Heart left ventricle (tissue), 16 donors: ENCODE results near the gene SH2D7. TPM values are rescaled to one million over a fixed set of nuclear protein-coding genes. Genes with fewer than 3 reads are reported as not detected.

Experiments
- ATAC-seq, 4 donors: fragments of 200-7000 bp; cut with Tn5 transposase; one replicate each; pipeline ENCODE4 v1.9.1; 2020 to 2022; ENCODE audit warnings: moderate library complexity in 4 of 4, mild to moderate bottlenecking in 3 of 4, moderate number of reproducible peaks in 1 of 4
- DNase-seq, 5 donors: peaks; one replicate each; pipeline ENCODE4 v3.0.0-alpha.2; 2020
- H3K27ac ChIP-seq, 12 donors: fragments of 200-600 bp; sonication (generic) in 4 of 12; one replicate each; pipeline versions ENCODE4 v1.5.0 to v1.8.0; 2016 to 2022; ENCODE audit warnings: mild to moderate bottlenecking in 2 of 12
- H3K27me3 ChIP-seq, 9 donors: fragments of 200-600 bp; sonication (generic) in 2 of 9; one replicate each; pipeline versions ENCODE4 v1.5.1 to v1.8.0; 2016 to 2022; ENCODE audit warnings: mild to moderate bottlenecking in 3 of 9
- H3K36me3 ChIP-seq, 9 donors: fragments of 200-600 bp; sonication (generic) in 2 of 9; one replicate each; pipeline versions ENCODE4 v1.5.0 to v1.8.0; 2018 to 2022; ENCODE audit warnings: mild to moderate bottlenecking in 2 of 9
- H3K4me1 ChIP-seq, 12 donors: fragments of 200-600 bp; sonication (generic) in 4 of 12; one replicate each; pipeline versions ENCODE4 v1.5.0 to v1.8.0; 2016 to 2022; ENCODE audit warnings: mild to moderate bottlenecking in 3 of 12
- H3K4me3 ChIP-seq, 12 donors: fragments of 200-600 bp; sonication (generic) in 4 of 12; one replicate each; pipeline versions ENCODE4 v1.5.0 to v1.8.0; 2017 to 2022; ENCODE audit warnings: mild to moderate bottlenecking in 9 of 12, moderate library complexity in 4 of 12
- H3K9me3 ChIP-seq, 12 donors: fragments of 200-600 bp; sonication (generic) in 4 of 12; one replicate each; pipeline versions ENCODE4 v1.5.0 to v1.8.0; 2016 to 2022; ENCODE audit warnings: mild to moderate bottlenecking in 1 of 12
- CTCF ChIP-seq, 12 donors: fragments of 200-600 bp; sonication (generic) in 4 of 12; IDR thresholded peaks; one replicate each; pipeline versions ENCODE4 v1.5.0 to v1.8.0; 2018 to 2022; ENCODE audit warnings: antibody characterized with exemption in 12 of 12, mild to moderate bottlenecking in 5 of 12
- POLR2A ChIP-seq, 2 donors: fragments of 450-650 bp; IDR thresholded peaks; one replicate each; pipeline ENCODE4 v1.6.1; 2017; ENCODE audit warnings: antibody characterized with exemption in 2 of 2, mild to moderate bottlenecking in 2 of 2, moderate library complexity in 2 of 2
- WGBS, 4 donors: extraction: QIAGEN DNeasy Blood & Tissue Kit in 2 of 4; methylation state at CpG; one replicate each; pipeline versions ENCODE4 v1.1.5 to v1.1.7; 2013 to 2018; 5-methylcytosine and 5-hydroxymethylcytosine counted together
- intact Hi-C, 10 donors: fragments of 100-400 bp; cut with DNase I; formaldehyde crosslinking; loops; one replicate each; pipeline versions ENCODE4 v1.11.1 to v1.14.2; 2022
- polyA plus RNA-seq, 2 donors: library from polyadenylated mRNA; stranded (reverse); fragments of 200-250 nt; gene quantifications; one replicate each; pipeline ENCODE4 v1.2.3, GENCODE V29; 2013
- total RNA-seq, 9 donors: library from RNA; depleted of rRNA in 2 of 9; stranded (reverse); fragments of >200 nt in 2 of 9; fragmentation: NEBNext Ultra II Directional in 3 of 9; extraction: Animal tissue kit (Norgen Biotek cat#: 25700) in 3 of 9; gene quantifications; one replicate each; pipeline versions ENCODE4 v1.1.0 to v1.2.4, GENCODE V29; 2016 to 2023
- donor health status: ischemic (EF 13 %, LVEDD 7.1; RV severe dilation, severe dysfunction).
- donor health status: healthy with polysubstance abuse.
- donor health status: DM: no; HTN: yes; CAD: no.
- donor health status: DM: no; HTN: no; CAD: no.
- donor health status: ischemic (EF 25% LVEDD 6.9; RV normal size, moderate dysfunction).
- donor health status: ischemic (EF 25% LVEDD 5.7; RV mildly dilated, moderate dysfunction).
- donor health status: healthy.
- donor health status: DM: yes; HTN: yes; CAD: no.
- donor health status: ischemic (EF 35%, LVEDD 5.7; RV mildly dilated, moderate dysfunction).
- donor health status: nonischemic (EF 11% LVEDD 7.7; RV severe dilation, severe dysfunction).
- donor health status: DM: yes; HTN: yes; CAD: no.
- donor health status: PGD.
- donor health status: ischemic (EF 29% LVEDD 5.4; RV normal size, mild dysfunction).
- donor health status: nonischemic (EF 23%, LVEDD 6.1; RV moderate dilation, normal function).

SH2D7 gene
- total and polyA plus RNA-seq, 11 donors, result not detected

DNA sequence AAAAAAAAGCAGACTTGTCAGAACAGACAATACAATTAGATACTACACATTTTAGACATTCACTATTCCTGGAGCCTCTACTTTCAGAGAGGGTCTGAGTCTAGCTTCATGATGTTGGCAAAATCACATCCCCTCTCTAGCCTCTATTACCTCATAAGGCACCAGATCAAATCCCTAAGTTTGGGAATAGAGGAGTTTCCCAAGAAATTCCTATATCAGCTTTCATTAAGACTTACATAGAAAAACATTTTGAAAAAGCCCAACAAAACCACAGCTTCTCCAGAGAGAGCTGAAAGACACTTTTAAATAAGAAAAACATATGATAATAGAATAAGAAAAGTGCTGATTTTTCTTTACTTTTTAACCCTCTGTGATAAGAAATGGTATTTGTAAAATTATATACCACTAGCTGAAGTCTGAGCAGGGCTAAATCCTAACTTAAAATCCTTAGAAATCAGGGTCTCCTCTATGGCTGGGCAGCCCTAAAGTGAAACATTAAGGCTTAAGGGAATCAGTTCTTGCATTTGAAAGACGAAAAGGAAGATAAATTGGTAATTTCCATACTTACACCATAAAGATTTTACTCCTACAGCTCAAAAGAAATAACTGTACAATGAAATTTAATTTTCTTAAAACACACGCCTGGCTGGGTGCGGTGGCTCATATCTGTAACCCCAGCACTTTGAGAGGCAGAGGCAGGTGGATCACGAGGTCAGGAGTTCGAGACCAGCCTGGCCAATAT lies 19.1 kb upstream of the SH2D7 start:
- WGBS, 4 donors, result 91 to 95% (median 93%) methylated on average over 5 of the region's 5 CpGs
- Histone ChIP-seq H3K27me3 (no peaks in the 10 kb centered on the region), H3K4me3 (peak overlapping the region in 2 of 12 donors; percentile 2 to 35), H3K9me3 (no peaks in the 10 kb centered on the region), H3K36me3 (peaks cover 0 to 5% (median 0%) of the 10 kb centered on the region in 9 donors), H3K4me1 (peaks cover 5 to 87% (median 56%) of the 10 kb centered on the region in 12 donors), H3K27ac (peak overlapping the region in 9 of 12 donors; percentile 4 to 91 (median 48))
- no peak for ATAC-seq
- no peak for DNase-seq
- no peak for TF ChIP-seq POLR2A (IDR thresholded peaks at IDR 0.05)
- no peak for TF ChIP-seq CTCF (IDR thresholded peaks at IDR 0.05)
- intact Hi-C loops, result loop anchor here in 2 of 10 donors (5.0 to 10.0 kb wide), 2 partner anchors 36 to 48 kb away; no protein-coding TSS in a partner anchor

- 20 to 35% (median 31%) methylated on average over 7 of the region's 7 CpGs for WGBS, 4 donors
- no peak for TF ChIP-seq CTCF (IDR thresholded peaks at IDR 0.05)
- TF ChIP-seq POLR2A (IDR thresholded peaks at IDR 0.05), result no peak
- Histone ChIP-seq H3K36me3 (peaks cover 0 to 5% (median 0%) of the 10 kb centered on the region in 9 donors), H3K9me3 (no peaks in the 10 kb centered on the region), H3K27ac (peak overlapping the region; percentile 73 to 97 (median 90)), H3K4me3 (peak overlapping the region in 11 of 12 donors; percentile 84 to 100 (median 91)), H3K27me3 (no peaks in the 10 kb centered on the region), H3K4me1 (peaks cover 0 to 62% (median 39%) of the 10 kb centered on the region in 12 donors)
- DNase-seq (peak in 4 of 5 donors; percentile 34 to 46 (median 43)), ATAC-seq (peak; percentile 60 to 76 (median 72))
- intact Hi-C loops, result loop anchor here in 5 of 10 donors (5.0 to 10.0 kb wide), 5 partner anchors 38 to 83 kb away; no protein-coding TSS in a partner anchor
Measured at GRCh38 chr15:78075490-78076230, 16.7 kb upstream of the SH2D7 start.

GRCh38 chr15:78076231-78077052 lies 15.9 kb upstream of the SH2D7 start:
- no peaks in the 10 kb centered on the region for H3K27me3 ChIP-seq
- H3K4me3 ChIP-seq, result peak overlapping the region; percentile 73 to 100 (median 90)
- H3K36me3 ChIP-seq, result peaks cover 0 to 5% (median 0%) of the 10 kb centered on the region in 9 donors
- intact Hi-C loops, result loop anchor here in 5 of 10 donors (5.0 to 10.0 kb wide), 5 partner anchors 39 to 84 kb away; no protein-coding TSS in a partner anchor
- TF ChIP-seq POLR2A (IDR thresholded peaks at IDR 0.05) (no peak), CTCF (IDR thresholded peaks at IDR 0.05) (peak in 3 of 12 donors; percentile 12 to 35 (median 18))
- DNase-seq (no peak), ATAC-seq (peak; percentile 4 to 20 (median 18))
- peak overlapping the region; percentile 73 to 97 (median 90) for H3K27ac ChIP-seq
- H3K9me3 ChIP-seq, result no peaks in the 10 kb centered on the region
- H3K4me1 ChIP-seq, result peaks cover 0 to 55% (median 37%) of the 10 kb centered on the region in 12 donors
- 47 to 59% (median 50%) methylated on average over 16 to 17 of the region's 17 CpGs for WGBS, 4 donors
